HG03520 (cell line): ENCODE measurements around the gene PGS1.

Experiments used
- ATAC-seq: cut with Tn5 transposase; IDR thresholded peaks from one replicate; pipeline ENCODE4 v1.9.1; 2021; ENCODE audit warnings: mild to moderate bottlenecking, moderate library complexity; ENCODE audit not compliant: unreplicated experiment

PGS1 gene

GRCh38 chr17:78406920-78407319 lies 28.5 kb downstream of the PGS1 start:
- ATAC-seq = no peak

- no peak for ATAC-seq
These were observed 29.0 kb downstream of the PGS1 start for GRCh38 chr17:78407387-78408000.

- no peak for ATAC-seq
These were observed 30.1 kb downstream of the PGS1 start for GRCh38 chr17:78408476-78409050.

GRCh38 chr17:78409191-78409928 lies 30.9 kb downstream of the PGS1 start:
- ATAC-seq = no peak

- ATAC-seq = no peak
These were observed 32.9 kb downstream of the PGS1 start for GRCh38 chr17:78411241-78411857.

- ATAC-seq = no peak
These were observed 34.0 kb downstream of the PGS1 start for GRCh38 chr17:78412403-78412802.

GRCh38 chr17:78414178-78415162 lies 36.0 kb downstream of the PGS1 start:
- no peak for ATAC-seq

- ATAC-seq = no peak
These were observed 37.6 kb downstream of the PGS1 start for GRCh38 chr17:78415821-78416711.

GRCh38 chr17:78416791-78417530 lies 38.5 kb downstream of the PGS1 start:
- ATAC-seq = no peak

GRCh38 chr17:78417531-78417909 lies 39.1 kb downstream of the PGS1 start:
- ATAC-seq = no peak

- ATAC-seq = no peak
These were observed 40.0 kb downstream of the PGS1 start for GRCh38 chr17:78418326-78419026.

- ATAC-seq = no peak
These were observed 41.7 kb downstream of the PGS1 start for GRCh38 chr17:78419970-78420815.

- ATAC-seq = no peak
These were observed 42.7 kb downstream of the PGS1 start for GRCh38 chr17:78421084-78421533.

GRCh38 chr17:78421534-78422266 lies 43.3 kb downstream of the PGS1 start:
- ATAC-seq = no peak

GRCh38 chr17:78422267-78422605 lies 43.8 kb downstream of the PGS1 start:
- no peak for ATAC-seq

GRCh38 chr17:78422872-78423588 lies 44.6 kb downstream of the PGS1 start:
- ATAC-seq = no peak
